HepG2 (cell line): ENCODE data around the gene MYO16. TPM values are rescaled to one million over a fixed set of nuclear protein-coding genes. Genes with fewer than 3 reads are reported as not detected.

Experiments used
- ATAC-seq: fragments of 200-7000 bp; cut with Tn5 transposase; 3 replicates; pipeline ENCODE4 v1.9.1; 2020; ENCODE audit warnings: mild to moderate bottlenecking, moderate library complexity
- BruUV-seq: library from RNA; stranded (reverse); fragments of 400-500 nt; replicated peaks from 2 replicates; lab custom pipeline; 2021; lab: Mats Ljungman, UMichigan
- CTCF ChIA-PET: fragments of 300-600 bp; formaldehyde crosslinking; extraction: SDS; loops from one replicate; lab custom pipeline; 2021; ENCODE audit warnings: low total read pairs, inconsistent platforms, low intra/inter-chr PET ratio; lab: Yijun Ruan, JAX
- POLR2A ChIA-PET: fragments of 350-600 bp; sonication (Branson Sonifier 250); formaldehyde crosslinking; loops from one replicate; lab custom pipeline; 2020; ENCODE audit warnings: antibody characterized with exemption, inconsistent platforms; lab: Yijun Ruan, JAX
- DNase-seq: peaks from one replicate; pipeline ENCODE4 v3.0.0-alpha.2; 2015; ENCODE audit warnings: low spot score
- FAIRE-seq: peaks from 3 replicates; lab custom pipeline; 2011; peaks lifted over from hg19 to GRCh38; lab: Jason Lieb, UNC
- H2AFZ ChIP-seq: one replicate; pipeline ENCODE4 v1.6.1; 2011; ENCODE audit warnings: low read length, inconsistent platforms
- H3K27ac ChIP-seq: fragments of 300-600 bp; 3 replicates; pipeline ENCODE4 v1.8.0; 2011; ENCODE audit warnings: mixed run types, mild to moderate bottlenecking, mixed read lengths, low read length, inconsistent platforms; ENCODE audit not compliant: insufficient read depth; ENCODE audit errors: extremely low read length
- H3K27me3 ChIP-seq, 2 experiments: fragments of 200-600 bp in 1 of 2; 2 replicates in 1 of 2; 3 replicates in 1 of 2; pipeline versions ENCODE4 v1.6.0 to v1.8.0; 2011; ENCODE audit warnings: low read length in 2 of 2, mild to moderate bottlenecking in 2 of 2, moderate library complexity in 2 of 2, inconsistent platforms in 1 of 2; ENCODE audit not compliant: insufficient read depth in 2 of 2, control insufficient read depth in 1 of 2
- H3K36me3 ChIP-seq, 2 experiments: fragments of 200-600 bp in 1 of 2; replicated peaks in 1 of 2; 2 replicates in 1 of 2; 3 replicates in 1 of 2; pipeline versions ENCODE4 v1.5.1 to v1.8.0; 2011; ENCODE audit warnings: low read length in 2 of 2, inconsistent platforms in 1 of 2; ENCODE audit not compliant: insufficient read depth in 2 of 2, control insufficient read depth in 1 of 2
- H3K4me1 ChIP-seq: 2 replicates; pipeline ENCODE4 v1.5.1; 2012; ENCODE audit warnings: low read length, inconsistent platforms; ENCODE audit not compliant: insufficient read depth
- H3K4me2 ChIP-seq: 2 replicates; pipeline ENCODE4 v1.6.0; 2011; ENCODE audit warnings: low read depth, low read length, inconsistent platforms
- H3K4me3 ChIP-seq, 3 experiments: fragments of 200-600 bp in 1 of 3; sonication (generic), shearing (Covaris generic) in 1 of 3; replicated peaks in 1 of 3; 2 replicates each; pipeline ENCODE4 v1.5.1; 2011 to 2016; ENCODE audit warnings: low read length in 3 of 3, inconsistent platforms in 2 of 3, low read depth in 2 of 3, mild to moderate bottlenecking in 2 of 3, control low read depth in 1 of 3, mixed read lengths in 1 of 3; ENCODE audit not compliant: insufficient read depth in 1 of 3
- H3K79me2 ChIP-seq: one replicate; pipeline ENCODE4 v1.6.1; 2011; ENCODE audit warnings: low read length, inconsistent platforms; ENCODE audit not compliant: insufficient read depth
- H3K9ac ChIP-seq: 2 replicates; pipeline ENCODE4 v1.6.0; 2011; ENCODE audit warnings: mild to moderate bottlenecking, low read depth, low read length, inconsistent platforms; ENCODE audit not compliant: insufficient read depth
- H3K9me3 ChIP-seq: 2 replicates; pipeline ENCODE4 v1.5.1; 2012; ENCODE audit warnings: mild to moderate bottlenecking, low read length
- H4K20me1 ChIP-seq: 2 replicates; pipeline ENCODE4 v1.6.0; 2011; ENCODE audit warnings: inconsistent platforms, mild to moderate bottlenecking, low read length, moderate library complexity; ENCODE audit not compliant: insufficient read depth
- AHR ChIP-seq: IDR thresholded peaks from 2 replicates; pipeline ENCODE4 v1.6.1; 2018; ENCODE audit warnings: missing genetic modification reagents, missing compliant biosample characterization
- HIVEP1 ChIP-seq: sonication (generic); formaldehyde crosslinking; IDR thresholded peaks from 2 replicates; pipeline ENCODE4 v1.4.0; 2020; ENCODE audit warnings: mild to moderate bottlenecking, missing genetic modification reagents
- HNRNPUL1 ChIP-seq: fragments of 200-400 bp; formaldehyde crosslinking; IDR thresholded peaks from 2 replicates; pipeline ENCODE4 v1.6.1; 2017; ENCODE audit warnings: low read depth, mild to moderate bottlenecking, low read length, moderate library complexity
- TCF12 ChIP-seq, 2 experiments: fragments of 450-650 bp in 1 of 2; sonication (generic) in 1 of 2; formaldehyde crosslinking in 1 of 2; IDR thresholded peaks; 2 replicates each; pipeline versions ENCODE4 v1.6.1 to v1.8.0; 2017 to 2022; ENCODE audit warnings: antibody characterized with exemption in 1 of 2, mild to moderate bottlenecking in 1 of 2, missing genetic modification reagents in 1 of 2, moderate library complexity in 1 of 2
- WIZ ChIP-seq: sonication (generic); formaldehyde crosslinking; IDR thresholded peaks from 2 replicates; pipeline ENCODE4 v1.5.1; 2020; ENCODE audit warnings: mild to moderate bottlenecking, missing genetic modification reagents
- ZNF143 ChIP-seq: sonication (generic); formaldehyde crosslinking; IDR thresholded peaks from 2 replicates; pipeline ENCODE4 v1.4.0; 2020; ENCODE audit warnings: missing genetic modification reagents
- ZNF205 ChIP-seq: IDR thresholded peaks from 2 replicates; pipeline ENCODE4 v1.6.1; 2018; ENCODE audit warnings: missing biosample characterization, missing genetic modification reagents
- ZNF317 ChIP-seq: sonication (generic); formaldehyde crosslinking; IDR thresholded peaks from 2 replicates; pipeline ENCODE4 v1.5.0; 2020; ENCODE audit warnings: mild to moderate bottlenecking, missing genetic modification reagents
- ZNF33B ChIP-seq: sonication (generic); formaldehyde crosslinking; IDR thresholded peaks from 2 replicates; pipeline ENCODE4 v1.5.1; 2020; ENCODE audit warnings: mild to moderate bottlenecking, missing genetic modification reagents
- ZNF597 ChIP-seq: sonication (generic); formaldehyde crosslinking; IDR thresholded peaks from 2 replicates; pipeline ENCODE4 v1.5.0; 2020; ENCODE audit warnings: missing genetic modification reagents
- ZNF615 ChIP-seq: sonication (generic); formaldehyde crosslinking; IDR thresholded peaks from 2 replicates; pipeline ENCODE4 v1.5.0; 2020; ENCODE audit warnings: mild to moderate bottlenecking, missing genetic modification reagents, borderline replicate concordance
- ZNF83 ChIP-seq: sonication (generic); formaldehyde crosslinking; IDR thresholded peaks from 2 replicates; pipeline ENCODE4 v1.4.0; 2020; ENCODE audit warnings: missing genetic modification reagents, mild to moderate bottlenecking, borderline replicate concordance
- WGBS: methylation state at CpG from one replicate; pipeline ENCODE4 v1.1.6; 2017; ENCODE audit warnings: low lambda C conversion rate; 5-methylcytosine and 5-hydroxymethylcytosine counted together
- in situ Hi-C: cut with HindIII; loops from 2 replicates; pipeline ENCODE4 v1.10.0; 2017; ENCODE audit warnings: low pct_unique_long_range_greater_than_20kb; ENCODE audit not compliant: extremely low pct_ligation_motif_present
- intact Hi-C: fragments of 100-400 bp; cut with micrococcal nuclease; formaldehyde crosslinking; loops from one replicate; pipeline ENCODE4 v1.10.0; 2022; ENCODE audit not compliant: unreplicated experiment
- polyA plus RNA-seq, 8 experiments: library from polyadenylated mRNA; depleted of rRNA in 3 of 8; stranded (reverse) in 7 of 8; unstranded in 1 of 8; fragments of >200 nt; fragmentation: Illumina TruSeq in 4 of 8; extraction: Trizol in 4 of 8; gene quantifications; 2 replicates each; pipeline versions ENCODE4 v1.2.1 to v1.2.3, GENCODE V29; 2011 to 2016; ENCODE audit warnings: low read depth in 4 of 8, missing spikeins in 1 of 8, mixed read lengths in 1 of 8; ENCODE audit not compliant: insufficient read depth in 1 of 8
- total RNA-seq, 5 experiments: library from RNA; depleted of rRNA; stranded (reverse); fragments of >200 nt; fragmentation: Illumina TruSeq; extraction: Trizol; gene quantifications; 2 replicates each; pipeline ENCODE4 v1.2.3, GENCODE V29; 2016; ENCODE audit warnings: low read depth in 1 of 5

Gene MYO16
- total and polyA plus RNA-seq, 2 of the 13 experiments (the other 11 are each of a cell fraction or from before 2014, with no cell fraction given), result not detected

- no peak for TF ChIP-seq WIZ (CRISPR knock-in tag)
- TF ChIP-seq ZNF597 (CRISPR knock-in tag), result no peak
- no peak for TF ChIP-seq HIVEP1
- no peak for TF ChIP-seq ZNF83 (CRISPR knock-in tag)
- no peak for TF ChIP-seq ZNF615 (CRISPR knock-in tag)
- TF ChIP-seq ZNF33B (CRISPR knock-in tag), result no peak
- no peak for TF ChIP-seq ZNF317 (CRISPR knock-in tag)
- no peak for TF ChIP-seq ZNF143 (CRISPR knock-in tag)
- TF ChIP-seq, all 625 proteins: peak for 0
Measured at GRCh38 chr13:109204657-109205056, 575.2 kb downstream of the MYO16 start (continued).

GRCh38 chr13:109205315-109205714, 575.9 kb downstream of the MYO16 start:
- H3K4me3 ChIP-seq, result no peak overlapping the region
- intact Hi-C loops, result no loop called here
- H3K36me3 ChIP-seq, result no peaks in the 10 kb centered on the region
- no peak overlapping the region for H3K9ac ChIP-seq
- H2AFZ ChIP-seq, result no peak overlapping the region
- no peak overlapping the region for H3K4me2 ChIP-seq
- no peaks in the 10 kb centered on the region for H3K27me3 ChIP-seq
- BruUV-seq, result no TSS peak
- DNase-seq (no peak), ATAC-seq (no peak), FAIRE-seq (no peak)
- no peaks in the 10 kb centered on the region for H3K79me2 ChIP-seq
- 2% methylated on average over 2 of the region's 2 CpGs for WGBS
- TF ChIP-seq TCF12 (IDR thresholded peaks at IDR 0.05), result no peak
- no peak for TF ChIP-seq TCF12 (CRISPR knock-in tag; IDR thresholded peaks at IDR 0.05)
- no peak for TF ChIP-seq ZNF205 (CRISPR knock-in tag)
- TF ChIP-seq AHR (CRISPR knock-in tag), result no peak
- TF ChIP-seq HNRNPUL1, result no peak
- no peaks in the 10 kb centered on the region for H4K20me1 ChIP-seq
- POLR2A ChIA-PET, result no interaction called here
- no peak overlapping the region for H3K27ac ChIP-seq
- no peaks in the 10 kb centered on the region for H3K4me1 ChIP-seq
- CTCF ChIA-PET, result no interaction called here
- in situ Hi-C loops, result no loop called here
- H3K9me3 ChIP-seq, result no peaks in the 10 kb centered on the region; the same call in 1 of the 2 replicates
